ENCODE data around the gene URB1. TPM values are rescaled to one million over a fixed set of nuclear protein-coding genes. Genes with fewer than 3 reads are reported as not detected.
A peak's percentile ranks its signal among the peaks of the same experiment; 100 is the strongest.

URB1 gene
- total and polyA plus RNA-seq, 4 donors, result 3.7 to 17.6 (median 11.4) TPM

GRCh38 chr21:32403201-32403777, 10.5 kb upstream of the URB1 start:
- Histone ChIP-seq H3K9me3 (ENCODE audit: control insufficient read depth in 4 of 4, insufficient read depth in 3 of 4, low read length in 3 of 4) (peaks cover 0 to 2% (median 0%) of the 10 kb centered on the region in 4 donors), H3K9ac (ENCODE audit: insufficient read depth in 1 of 2, low read length in 2 of 2) (no peak overlapping the region), H3K4me1 (ENCODE audit: control insufficient read depth in 5 of 5, insufficient read depth in 5 of 5, low read length in 5 of 5) (peaks cover 0 to 3% (median 0%) of the 10 kb centered on the region in 5 donors), H3K36me3 (ENCODE audit: control insufficient read depth in 4 of 4, insufficient read depth in 4 of 4, low read length in 4 of 4) (no peaks in the 10 kb centered on the region), H3K27me3 (ENCODE audit: control insufficient read depth in 3 of 3, insufficient read depth in 3 of 3, low read length in 2 of 3) (peaks cover 0 to 12% (median 11%) of the 10 kb centered on the region in 3 donors), H3K27ac (ENCODE audit: low read depth in 1 of 2, low read length in 1 of 2) (no peak overlapping the region), H3K4me3 (no peak overlapping the region)
- TF ChIP-seq CTCF (IDR thresholded peaks at IDR 0.05; ENCODE audit: control extremely low read depth, extremely low read depth), result peak; percentile 59
- DNase-seq, result peak; percentile 68 to 81 (median 79)
- ATAC-seq (ENCODE audit: insufficient read depth, low FRiP score), result peak; percentile 85
- 10 to 18% methylated on average over 5 of the region's 5 CpGs for WGBS, 2 donors

- 39 to 51% methylated on average over 9 of the region's 9 CpGs for WGBS, 2 donors
- Histone ChIP-seq H3K4me1 (ENCODE audit: control insufficient read depth in 5 of 5, insufficient read depth in 5 of 5, low read length in 5 of 5) (peaks cover 0 to 19% (median 9%) of the 10 kb centered on the region in 5 donors), H3K4me3 (peak overlapping the region; percentile 100), H3K9me3 (ENCODE audit: control insufficient read depth in 4 of 4, insufficient read depth in 3 of 4, low read length in 3 of 4) (no peaks in the 10 kb centered on the region), H3K36me3 (ENCODE audit: control insufficient read depth in 4 of 4, insufficient read depth in 4 of 4, low read length in 4 of 4) (peaks cover 0 to 3% (median 0%) of the 10 kb centered on the region in 4 donors), H3K9ac (ENCODE audit: insufficient read depth in 1 of 2, low read length in 2 of 2) (no peak overlapping the region), H3K27me3 (ENCODE audit: control insufficient read depth in 3 of 3, insufficient read depth in 3 of 3, low read length in 2 of 3) (peaks cover 0 to 4% (median 4%) of the 10 kb centered on the region in 3 donors), H3K27ac (ENCODE audit: low read depth in 1 of 2, low read length in 1 of 2) (peak overlapping the region; percentile 69 to 94)
- TF ChIP-seq CTCF (IDR thresholded peaks at IDR 0.05; ENCODE audit: control extremely low read depth, extremely low read depth), result no peak
- DNase-seq, result no peak
- ATAC-seq (ENCODE audit: insufficient read depth, low FRiP score), result no peak
Measured at GRCh38 chr21:32393677-32394001, 827 bp upstream of the URB1 start.

- Histone ChIP-seq H3K27me3 (ENCODE audit: control insufficient read depth in 3 of 3, insufficient read depth in 3 of 3, low read length in 2 of 3) (peaks cover 0 to 3% (median 0%) of the 10 kb centered on the region in 3 donors), H3K36me3 (ENCODE audit: control insufficient read depth in 4 of 4, insufficient read depth in 4 of 4, low read length in 4 of 4) (peaks cover 0 to 6% (median 0%) of the 10 kb centered on the region in 4 donors), H3K4me1 (ENCODE audit: control insufficient read depth in 5 of 5, insufficient read depth in 5 of 5, low read length in 5 of 5) (peaks cover 0 to 21% (median 12%) of the 10 kb centered on the region in 5 donors), H3K27ac (ENCODE audit: low read depth in 1 of 2, low read length in 1 of 2) (peak overlapping the region in 1 of 2 donors; percentile 35), H3K9ac (ENCODE audit: insufficient read depth in 1 of 2, low read length in 2 of 2) (peak overlapping the region in 1 of 2 donors; percentile 50), H3K4me3 (peak overlapping the region; percentile 100), H3K9me3 (ENCODE audit: control insufficient read depth in 4 of 4, insufficient read depth in 3 of 4, low read length in 3 of 4) (no peaks in the 10 kb centered on the region)
- ATAC-seq (ENCODE audit: insufficient read depth, low FRiP score), result peak; percentile 9
- DNase-seq, result no peak
- no peak for TF ChIP-seq CTCF (IDR thresholded peaks at IDR 0.05; ENCODE audit: control extremely low read depth, extremely low read depth)
- WGBS, 2 donors, result 0 to 1% methylated on average over 32 of the region's 32 CpGs
Measured at GRCh38 chr21:32392299-32392879, 423 bp downstream of the URB1 start.
